Esophagus (tissue), 2 donors: ENCODE measurements around the gene SLC2A2. TPM values are rescaled to one million over a fixed set of nuclear protein-coding genes. Genes with fewer than 3 reads are reported as not detected.

Source experiments
- H3K27ac ChIP-seq, 2 donors: one replicate each; pipeline ENCODE4 v1.5.1; 2013; ENCODE audit warnings: low read depth in 2 of 2, mild to moderate bottlenecking in 2 of 2, inconsistent platforms in 1 of 2, low read length in 1 of 2, moderate library complexity in 1 of 2
- H3K27me3 ChIP-seq, 2 donors: one replicate each; pipeline ENCODE4 v1.6.1; 2013; ENCODE audit warnings: low read length in 2 of 2, control low read depth in 1 of 2, mild to moderate bottlenecking in 1 of 2; ENCODE audit not compliant: insufficient read depth in 2 of 2, control insufficient read depth in 1 of 2
- H3K36me3 ChIP-seq, 2 donors: one replicate each; pipeline ENCODE4 v1.6.1; 2013; ENCODE audit warnings: low read length in 1 of 2; ENCODE audit not compliant: control insufficient read depth in 2 of 2, insufficient read depth in 2 of 2
- H3K4me1 ChIP-seq, 2 donors: one replicate each; pipeline ENCODE4 v1.6.1; 2013; ENCODE audit warnings: low read length in 1 of 2; ENCODE audit not compliant: control insufficient read depth in 2 of 2, insufficient read depth in 2 of 2
- H3K4me3 ChIP-seq, 2 donors: one replicate each; pipeline ENCODE4 v1.5.1; 2013; ENCODE audit warnings: low read length in 2 of 2, mild to moderate bottlenecking in 2 of 2, low read depth in 1 of 2, moderate library complexity in 1 of 2
- H3K9me3 ChIP-seq, 2 donors: one replicate each; pipeline ENCODE4 v1.6.1; 2013; ENCODE audit warnings: mild to moderate bottlenecking in 2 of 2, low read depth in 1 of 2, low read length in 1 of 2, moderate library complexity in 1 of 2; ENCODE audit not compliant: control insufficient read depth in 2 of 2, insufficient read depth in 1 of 2
- WGBS, 2 donors: extraction: QIAGEN DNeasy Blood & Tissue Kit; methylation state at CpG; one replicate each; pipeline ENCODE4 v1.1.7; 2013; 5-methylcytosine and 5-hydroxymethylcytosine counted together
- polyA plus RNA-seq, 2 donors: library from polyadenylated mRNA; stranded (reverse); fragments of 200-250 nt; gene quantifications; one replicate each; pipeline ENCODE4 v1.2.3, GENCODE V29; 2013
- donor health status: healthy with polysubstance abuse.
- donor health status: Bipolar disorder and iron deficiency.

SLC2A2 gene
- polyA plus RNA-seq, 2 donors = not detected

DNA sequence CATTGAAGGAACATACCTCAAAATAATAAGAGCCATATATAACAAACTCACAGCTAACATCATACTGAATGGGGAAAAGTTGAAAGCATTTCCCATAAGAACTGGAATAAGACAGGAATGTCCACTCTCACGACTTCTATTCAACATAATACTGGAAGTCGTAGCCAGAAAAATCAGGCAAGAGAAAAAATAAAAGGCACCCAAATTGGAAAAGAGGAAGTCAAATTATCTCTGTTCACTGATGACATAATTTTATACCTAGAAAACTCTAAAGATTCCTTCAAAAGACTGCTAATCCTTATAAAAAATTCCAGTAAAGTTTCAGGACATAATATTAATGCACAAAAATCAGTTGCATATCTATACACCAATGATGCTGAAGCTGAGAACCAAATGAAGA, 34.9 kb downstream of the SLC2A2 start:
- no peaks in the 10 kb centered on the region for H3K27me3 ChIP-seq
- WGBS, 2 donors = 84 to 91% methylated on average over 2 of the region's 2 CpGs
- H3K4me1 ChIP-seq = no peaks in the 10 kb centered on the region
- H3K36me3 ChIP-seq = no peaks in the 10 kb centered on the region
- H3K27ac ChIP-seq = no peak overlapping the region
- peaks cover 0 to 2% of the 10 kb centered on the region in 2 donors for H3K9me3 ChIP-seq
- H3K4me3 ChIP-seq = no peak overlapping the region

DNA sequence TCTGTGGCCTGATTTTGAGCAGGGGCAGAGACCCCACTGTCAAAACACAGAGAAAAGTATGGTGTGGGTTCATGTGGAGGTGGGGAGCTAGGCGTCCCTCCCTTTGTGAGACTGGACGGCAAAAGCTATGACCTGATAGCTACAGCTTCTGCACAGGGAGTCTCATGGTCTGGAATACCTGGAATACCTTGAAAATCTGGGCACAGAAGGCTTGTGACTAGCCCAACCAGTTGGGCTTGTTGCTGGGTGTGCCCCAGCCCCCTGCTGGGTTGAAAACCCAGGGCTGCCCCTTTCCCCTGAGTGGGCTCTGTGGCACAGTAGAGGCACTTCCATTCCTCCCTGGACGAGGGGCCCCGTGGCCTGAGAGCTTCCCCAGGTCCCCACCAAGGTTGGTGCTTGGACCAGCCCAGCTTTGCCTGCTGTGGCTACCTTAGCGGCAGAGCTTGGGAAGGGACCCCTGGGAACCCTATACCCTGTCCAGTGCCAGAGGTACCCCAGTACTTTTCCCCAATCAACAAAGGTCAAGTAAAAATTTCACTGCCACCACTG, 37.3 kb downstream of the SLC2A2 start:
- H3K4me1 ChIP-seq = no peaks in the 10 kb centered on the region
- H3K36me3 ChIP-seq = no peaks in the 10 kb centered on the region
- WGBS, 2 donors = 86 to 91% methylated on average over 5 of the region's 5 CpGs
- peaks cover 0 to 2% of the 10 kb centered on the region in 2 donors for H3K9me3 ChIP-seq
- no peak overlapping the region for H3K27ac ChIP-seq
- no peaks in the 10 kb centered on the region for H3K27me3 ChIP-seq
- no peak overlapping the region for H3K4me3 ChIP-seq

DNA sequence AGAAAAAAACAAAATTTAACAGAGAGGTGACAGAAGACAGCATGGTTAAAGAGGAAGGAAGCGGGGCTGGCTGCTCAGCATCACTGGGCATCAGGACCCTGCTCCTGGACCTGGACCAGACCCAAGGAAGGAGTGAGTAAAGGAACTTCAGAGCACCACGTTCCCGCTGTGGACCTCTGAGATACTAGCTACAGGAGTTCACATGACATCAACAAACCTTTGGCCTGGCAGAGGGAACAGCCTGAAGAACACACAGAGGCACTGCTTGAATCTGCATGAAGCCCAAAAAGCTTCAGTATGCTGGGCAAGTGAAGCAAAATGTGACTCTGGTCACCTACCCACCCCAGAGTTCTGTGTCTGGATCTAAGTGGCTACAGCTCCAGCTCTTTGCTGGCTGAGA, 38.1 kb downstream of the SLC2A2 start:
- 77 to 89% methylated on average over 3 of the region's 3 CpGs for WGBS, 2 donors
- H3K27ac ChIP-seq = no peak overlapping the region
- no peaks in the 10 kb centered on the region for H3K4me1 ChIP-seq

DNA sequence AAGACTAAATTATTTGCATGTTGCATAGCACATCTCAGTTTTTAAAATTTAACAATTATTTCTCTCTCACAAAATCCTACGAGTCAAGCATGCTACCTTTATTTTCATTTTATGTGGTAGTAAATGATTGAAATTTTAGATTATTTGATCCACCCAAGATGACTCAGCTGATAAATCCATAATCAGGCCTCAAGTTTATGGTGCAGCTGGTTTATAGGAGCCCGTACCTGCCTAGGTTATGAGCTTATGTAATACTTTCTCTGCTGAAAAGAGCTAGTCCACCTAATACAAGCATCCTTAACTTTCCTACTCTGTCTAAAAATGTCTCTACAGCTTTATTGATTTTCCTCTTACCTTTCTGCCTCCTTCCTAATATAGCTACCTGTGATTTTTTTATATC, 41.2 kb downstream of the SLC2A2 start:
- Histone ChIP-seq H3K27ac (no peak overlapping the region), H3K27me3 (no peaks in the 10 kb centered on the region), H3K9me3 (peaks cover 0 to 2% of the 10 kb centered on the region in 2 donors), H3K36me3 (no peaks in the 10 kb centered on the region), H3K4me1 (no peaks in the 10 kb centered on the region), H3K4me3 (no peak overlapping the region)
- WGBS, 2 donors = 88 to 90% methylated on average over 2 of the region's 2 CpGs

More for the DNA sequence above, 38.1 kb downstream of the SLC2A2 start:
- Histone ChIP-seq H3K4me3 (no peak overlapping the region), H3K27me3 (no peaks in the 10 kb centered on the region), H3K36me3 (no peaks in the 10 kb centered on the region), H3K9me3 (peaks cover 0 to 2% of the 10 kb centered on the region in 2 donors)

DNA sequence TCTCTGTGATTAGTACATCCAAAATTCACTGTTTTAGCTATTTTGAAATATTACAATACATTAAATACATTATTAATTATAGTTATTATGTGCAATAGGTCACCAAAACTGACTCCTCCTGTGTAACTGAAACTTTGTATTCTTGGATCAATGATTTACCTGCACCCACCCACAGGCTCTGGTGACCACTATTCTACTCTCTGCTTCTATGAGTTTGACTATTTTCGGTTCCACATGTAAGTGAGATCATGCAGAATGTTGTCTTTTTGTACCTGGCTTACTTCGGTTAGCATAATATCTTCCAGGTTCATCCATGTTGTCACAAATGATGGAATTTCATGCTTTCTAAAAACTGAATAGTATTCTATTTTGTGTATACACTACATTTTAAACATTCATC, 43.8 kb downstream of the SLC2A2 start:
- no peaks in the 10 kb centered on the region for H3K36me3 ChIP-seq
- 91 to 92% methylated on average over 2 of the region's 2 CpGs for WGBS, 2 donors
- H3K4me1 ChIP-seq = no peaks in the 10 kb centered on the region
- no peak overlapping the region for H3K4me3 ChIP-seq
- H3K27ac ChIP-seq = no peak overlapping the region
- no peaks in the 10 kb centered on the region for H3K27me3 ChIP-seq
- no peaks in the 10 kb centered on the region for H3K9me3 ChIP-seq

DNA sequence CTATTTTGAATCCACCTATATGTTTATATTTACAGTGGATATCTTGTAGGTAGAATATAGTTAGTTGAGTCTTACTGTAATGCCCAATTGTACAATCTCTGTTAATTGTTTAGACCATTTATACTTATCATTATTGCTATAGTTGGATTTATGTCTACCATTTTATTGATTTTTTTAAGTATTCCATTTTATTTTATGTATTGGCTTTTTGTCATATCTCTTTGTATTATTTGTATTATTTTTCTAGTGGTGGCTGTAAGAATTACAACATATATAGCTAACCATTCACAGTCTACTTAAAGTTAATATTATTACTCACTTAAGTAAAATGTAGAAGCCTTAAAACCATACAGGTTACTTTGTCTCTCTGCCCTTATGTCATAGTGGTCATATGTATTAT, 46.1 kb downstream of the SLC2A2 start:
- no peak overlapping the region for H3K4me3 ChIP-seq
- H3K9me3 ChIP-seq = no peaks in the 10 kb centered on the region
- H3K36me3 ChIP-seq = no peaks in the 10 kb centered on the region
- no peaks in the 10 kb centered on the region for H3K4me1 ChIP-seq
- no peaks in the 10 kb centered on the region for H3K27me3 ChIP-seq
- no peak overlapping the region for H3K27ac ChIP-seq

DNA sequence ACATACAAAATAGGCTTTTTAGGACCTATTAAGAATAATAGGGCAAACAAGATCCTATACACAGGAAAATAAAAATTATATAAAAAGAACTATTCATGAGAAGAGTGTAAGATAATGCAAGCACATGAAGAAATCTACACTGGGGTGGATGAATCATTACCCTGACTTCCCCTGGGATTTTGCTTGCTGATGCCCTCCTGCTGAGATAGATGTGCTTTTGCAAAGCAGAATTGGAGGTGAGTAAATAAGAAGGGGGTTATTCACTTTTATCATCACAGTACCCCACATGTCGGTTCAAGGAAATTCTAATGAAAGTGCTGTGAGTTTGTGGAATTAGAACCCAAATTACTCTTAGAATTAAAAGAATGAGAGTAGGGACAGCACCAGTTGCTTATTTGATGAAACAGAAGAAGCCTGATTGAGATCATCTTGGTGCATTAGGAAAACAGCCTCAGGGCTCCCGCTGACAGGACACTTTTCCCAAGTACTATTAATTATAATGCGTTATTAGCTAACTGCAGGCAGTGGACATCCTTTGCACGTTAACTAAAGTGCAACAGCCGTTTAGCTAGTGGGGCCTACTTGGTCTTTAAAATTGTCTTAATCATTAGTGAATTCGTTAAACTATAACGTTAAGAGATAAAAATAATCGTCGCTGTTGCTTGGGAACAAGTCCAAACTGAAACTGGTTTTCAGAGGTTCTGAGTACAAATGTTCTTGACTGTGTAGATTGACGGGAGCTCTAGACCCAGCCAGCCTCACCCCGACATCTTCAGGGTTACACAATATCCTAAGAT, 48.4 kb downstream of the SLC2A2 start:
- Histone ChIP-seq H3K4me3 (no peak overlapping the region), H3K27me3 (no peaks in the 10 kb centered on the region), H3K9me3 (no peaks in the 10 kb centered on the region), H3K36me3 (no peaks in the 10 kb centered on the region), H3K27ac (no peak overlapping the region), H3K4me1 (no peaks in the 10 kb centered on the region)
- WGBS, 2 donors = 68 to 76% methylated on average over 11 of the region's 11 CpGs

DNA sequence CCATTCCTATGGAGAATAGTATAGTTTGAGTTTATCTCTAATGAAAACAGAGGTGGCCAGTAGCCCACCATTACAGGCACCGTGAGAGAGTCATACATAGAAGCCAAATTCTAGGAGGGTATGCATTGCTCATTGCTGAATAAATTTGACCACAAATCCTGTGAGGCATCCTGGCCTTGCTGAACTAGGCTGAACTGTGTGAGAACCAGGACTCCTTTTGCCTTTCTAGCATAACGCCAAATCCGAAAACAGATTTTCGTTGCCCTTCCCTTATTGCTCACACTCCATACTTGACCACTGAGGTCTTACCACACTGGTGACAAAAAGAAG, 50.4 kb downstream of the SLC2A2 start:
- Histone ChIP-seq H3K36me3 (no peaks in the 10 kb centered on the region), H3K4me1 (no peaks in the 10 kb centered on the region), H3K9me3 (no peaks in the 10 kb centered on the region), H3K4me3 (no peak overlapping the region), H3K27me3 (no peaks in the 10 kb centered on the region), H3K27ac (no peak overlapping the region)
- WGBS, 2 donors = 75 to 96% methylated on average over 4 of the region's 4 CpGs

DNA sequence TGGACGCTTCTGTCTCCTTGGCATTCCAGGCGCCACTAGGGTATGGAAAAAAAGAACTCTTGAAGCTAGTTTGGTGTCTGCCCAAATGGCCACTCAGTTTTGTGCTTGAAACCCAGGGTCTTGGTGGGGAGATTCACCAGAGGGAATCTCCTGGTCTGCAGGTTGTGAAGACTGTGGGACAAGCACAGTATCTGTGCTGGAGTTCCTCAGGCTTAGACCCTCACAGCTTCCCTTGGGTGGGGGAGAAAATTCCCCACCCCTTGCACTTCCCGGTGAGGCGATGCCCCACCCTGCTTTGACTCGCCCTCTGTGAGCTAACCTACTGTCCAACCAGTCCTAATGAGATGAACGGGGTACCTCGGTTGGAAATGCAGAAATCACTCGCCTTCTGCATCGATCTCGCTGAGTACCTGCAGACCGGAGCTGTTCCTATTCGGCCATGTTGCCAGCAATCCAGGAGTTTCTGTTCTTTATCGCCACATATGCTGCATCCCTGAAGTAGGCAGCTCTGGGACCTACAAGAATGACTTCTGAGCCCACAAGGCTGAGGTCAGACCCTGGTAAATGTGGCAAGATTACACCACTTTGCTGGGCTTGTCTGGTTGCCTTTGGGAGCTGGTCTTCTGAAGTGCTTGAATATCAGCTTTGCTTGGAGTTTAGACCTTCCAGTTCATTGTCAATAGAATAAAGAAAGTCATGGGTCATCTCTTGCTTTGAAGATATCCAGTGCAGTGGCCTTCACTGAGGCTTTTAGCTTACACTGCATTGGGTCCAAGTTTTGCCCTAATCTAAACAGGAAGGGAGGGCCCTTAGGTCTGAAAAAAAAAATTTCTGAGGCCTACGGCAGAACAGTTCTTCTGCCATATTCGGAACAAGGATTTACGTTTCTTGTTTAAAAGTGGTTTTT, 51.0 kb downstream of the SLC2A2 start:
- H3K4me1 ChIP-seq = no peaks in the 10 kb centered on the region
- H3K9me3 ChIP-seq = no peaks in the 10 kb centered on the region
- no peaks in the 10 kb centered on the region for H3K36me3 ChIP-seq
- no peak overlapping the region for H3K4me3 ChIP-seq
- no peak overlapping the region for H3K27ac ChIP-seq
- H3K27me3 ChIP-seq = no peaks in the 10 kb centered on the region
- WGBS, 2 donors = 90 to 94% methylated on average over 16 of the region's 16 CpGs
